A673 (cell line): ENCODE results near the gene SH3RF3.

ENCODE experiments used
- EZH2 ChIP-seq: fragments of 200-600 bp; sonication (generic); IDR thresholded peaks from 2 replicates; pipeline ENCODE4 v1.6.1; 2017; ENCODE audit warnings: borderline replicate concordance, low read depth, mild to moderate bottlenecking, mixed read lengths, antibody characterized with exemption, low read length; ENCODE audit not compliant: poor library complexity, severe bottlenecking
- TF ChIP-seq, protein P1 (sequence below): fragments of 300-800, 200-600 bp; sonication (generic); conservative IDR thresholded peaks from 2 replicates; pipeline ENCODE4 v1.5.1; 2017; ENCODE audit warnings: low read depth, mild to moderate bottlenecking, antibody characterized with exemption, low read length, moderate library complexity, mixed read lengths

GRCh38 chr2:109404681-109405080, 275.7 kb downstream of the SH3RF3 start:
- TF ChIP-seq, protein P1, sequence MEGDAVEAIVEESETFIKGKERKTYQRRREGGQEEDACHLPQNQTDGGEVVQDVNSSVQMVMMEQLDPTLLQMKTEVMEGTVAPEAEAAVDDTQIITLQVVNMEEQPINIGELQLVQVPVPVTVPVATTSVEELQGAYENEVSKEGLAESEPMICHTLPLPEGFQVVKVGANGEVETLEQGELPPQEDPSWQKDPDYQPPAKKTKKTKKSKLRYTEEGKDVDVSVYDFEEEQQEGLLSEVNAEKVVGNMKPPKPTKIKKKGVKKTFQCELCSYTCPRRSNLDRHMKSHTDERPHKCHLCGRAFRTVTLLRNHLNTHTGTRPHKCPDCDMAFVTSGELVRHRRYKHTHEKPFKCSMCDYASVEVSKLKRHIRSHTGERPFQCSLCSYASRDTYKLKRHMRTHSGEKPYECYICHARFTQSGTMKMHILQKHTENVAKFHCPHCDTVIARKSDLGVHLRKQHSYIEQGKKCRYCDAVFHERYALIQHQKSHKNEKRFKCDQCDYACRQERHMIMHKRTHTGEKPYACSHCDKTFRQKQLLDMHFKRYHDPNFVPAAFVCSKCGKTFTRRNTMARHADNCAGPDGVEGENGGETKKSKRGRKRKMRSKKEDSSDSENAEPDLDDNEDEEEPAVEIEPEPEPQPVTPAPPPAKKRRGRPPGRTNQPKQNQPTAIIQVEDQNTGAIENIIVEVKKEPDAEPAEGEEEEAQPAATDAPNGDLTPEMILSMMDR: no peak
- no peak for TF ChIP-seq EZH2
